ENCODE data around the gene TEX13A. TPM values are rescaled to one million over a fixed set of nuclear protein-coding genes. Genes with fewer than 3 reads are reported as not detected.

The TEX13A gene, protein sequence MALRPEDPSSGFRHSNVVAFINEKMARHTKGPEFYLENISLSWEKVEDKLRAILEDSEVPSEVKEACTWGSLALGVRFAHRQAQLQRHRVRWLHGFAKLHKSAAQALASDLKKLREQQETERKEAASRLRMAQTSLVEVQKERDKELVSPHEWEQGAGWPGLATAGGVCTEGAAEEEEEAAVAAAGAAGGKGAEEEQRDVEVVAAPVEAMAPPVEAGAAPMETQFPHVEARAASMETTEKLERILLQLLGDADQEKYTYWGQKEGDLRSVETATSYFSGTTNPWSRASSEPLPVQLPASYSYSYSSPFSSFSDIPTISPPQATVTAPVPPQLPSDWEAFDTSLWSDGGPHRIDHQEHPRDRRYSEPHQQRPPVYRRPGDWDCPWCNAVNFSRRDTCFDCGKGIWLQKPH
- polyA plus RNA-seq, result not detected in 3 replicates
- not detected for polyA plus RNA-seq (2011; ENCODE audit: low read depth)
- not detected in 2 replicates for polyA plus RNA-seq (2011; cell fraction: cytosol; rRNA removed)
- polyA plus RNA-seq (2011; cell fraction: nucleus; rRNA removed), result 0.11 TPM in 1 of 2 replicates, not detected in the other
- polyA plus RNA-seq (2012; ENCODE audit: low replicate concordance), result not detected in 2 replicates
- not detected in 3 replicates for polyA minus RNA-seq
- not detected for polyA minus RNA-seq (2011; cell fraction: cytosol; rRNA and poly(A)+ RNA removed)
- not detected in 2 replicates for polyA minus RNA-seq (2011; cell fraction: nucleus; rRNA and poly(A)+ RNA removed)

DNA sequence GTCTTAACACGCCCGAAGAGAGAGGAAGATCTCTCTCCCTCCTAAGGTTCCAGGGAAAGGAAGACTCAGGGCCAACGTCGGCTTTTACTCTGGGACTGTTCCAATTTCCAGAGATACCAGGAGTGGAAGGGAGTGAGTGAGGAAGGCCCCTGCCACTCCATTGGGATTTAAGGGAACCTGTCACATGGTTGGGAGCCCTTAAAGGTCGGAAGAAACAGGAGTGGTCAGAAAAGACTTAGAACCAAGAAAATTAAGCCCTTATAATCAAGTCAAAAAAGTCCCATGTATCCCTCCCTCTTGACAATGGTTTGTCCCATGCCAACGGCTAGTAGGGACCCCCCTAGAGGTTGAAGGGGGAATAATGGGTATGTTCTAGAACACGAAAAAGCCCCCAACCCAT, at the start of gene TEX13A:
TEX13A (minus strand) TSS at position 59 of the 400 bp plus-strand sequence. CDS start 297 bp downstream, outside the sequence.
- Histone ChIP-seq H2AFZ (ENCODE audit: control insufficient read depth, low read length) (no peak within 1 kb of the TSS), H3K79me2 (ENCODE audit: control insufficient read depth, insufficient read depth, low read length) (no peaks in the 10 kb centered on the region), H3K27ac (ENCODE audit: control insufficient read depth, insufficient read depth, low read length) (no peak within 1 kb of the TSS), H4K20me1 (ENCODE audit: control insufficient read depth, extremely low read depth, insufficient read depth, low read length) (no peaks in the 10 kb centered on the region), H3K4me3 (ENCODE audit: control insufficient read depth in 2 of 3, extremely low read depth in 1 of 3, insufficient read depth in 2 of 3, low read depth in 1 of 3, low read length in 3 of 3) (no peak within 1 kb of the TSS), H3K9me3 (ENCODE audit: control insufficient read depth, low read depth, low read length) (no peaks in the 10 kb centered on the region), H3K36me3 (ENCODE audit: control insufficient read depth in 2 of 2, extremely low read depth in 1 of 2, insufficient read depth in 2 of 2, low read length in 2 of 2) (no peaks in the 10 kb centered on the region), H3K4me1 (ENCODE audit: control insufficient read depth, extremely low read depth, insufficient read depth, low read length) (no peaks in the 10 kb centered on the region), H3K4me2 (ENCODE audit: control insufficient read depth, extremely low read depth, insufficient read depth, low read depth, low read length) (no peak within 1 kb of the TSS), H3K9ac (ENCODE audit: control insufficient read depth, extremely low read depth, insufficient read depth, low read length) (no peak within 1 kb of the TSS), H3K27me3 (ENCODE audit: control insufficient read depth, extremely low read depth, insufficient read depth, low read length) (no peaks in the 10 kb centered on the region), H3K9me1 (ENCODE audit: control insufficient read depth, extremely low read depth, insufficient read depth, low read length) (no peaks in the 10 kb centered on the region)
- no peak for FAIRE-seq
- dilution Hi-C loops (cut with MboI; ENCODE audit: extremely low pct_ligation_motif_present, low sequenced_read_pairs), result no loop called here
- no peak for DNase-seq (ENCODE audit: low read depth, low spot score)
- TF ChIP-seq, protein P1, sequence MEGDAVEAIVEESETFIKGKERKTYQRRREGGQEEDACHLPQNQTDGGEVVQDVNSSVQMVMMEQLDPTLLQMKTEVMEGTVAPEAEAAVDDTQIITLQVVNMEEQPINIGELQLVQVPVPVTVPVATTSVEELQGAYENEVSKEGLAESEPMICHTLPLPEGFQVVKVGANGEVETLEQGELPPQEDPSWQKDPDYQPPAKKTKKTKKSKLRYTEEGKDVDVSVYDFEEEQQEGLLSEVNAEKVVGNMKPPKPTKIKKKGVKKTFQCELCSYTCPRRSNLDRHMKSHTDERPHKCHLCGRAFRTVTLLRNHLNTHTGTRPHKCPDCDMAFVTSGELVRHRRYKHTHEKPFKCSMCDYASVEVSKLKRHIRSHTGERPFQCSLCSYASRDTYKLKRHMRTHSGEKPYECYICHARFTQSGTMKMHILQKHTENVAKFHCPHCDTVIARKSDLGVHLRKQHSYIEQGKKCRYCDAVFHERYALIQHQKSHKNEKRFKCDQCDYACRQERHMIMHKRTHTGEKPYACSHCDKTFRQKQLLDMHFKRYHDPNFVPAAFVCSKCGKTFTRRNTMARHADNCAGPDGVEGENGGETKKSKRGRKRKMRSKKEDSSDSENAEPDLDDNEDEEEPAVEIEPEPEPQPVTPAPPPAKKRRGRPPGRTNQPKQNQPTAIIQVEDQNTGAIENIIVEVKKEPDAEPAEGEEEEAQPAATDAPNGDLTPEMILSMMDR (optimal IDR thresholded peaks at IDR 0.05 in 1 of 3, IDR thresholded peaks at IDR 0.05 in 1 of 3, conservative IDR thresholded peaks at IDR 0.05 in 1 of 3; ENCODE audit: extremely low read depth in 1 of 3, insufficient read depth in 2 of 3, low read length in 3 of 3), result no peak
- TF ChIP-seq EZH2 (IDR thresholded peaks at IDR 0.05; ENCODE audit: low read length), result no peak

DNA sequence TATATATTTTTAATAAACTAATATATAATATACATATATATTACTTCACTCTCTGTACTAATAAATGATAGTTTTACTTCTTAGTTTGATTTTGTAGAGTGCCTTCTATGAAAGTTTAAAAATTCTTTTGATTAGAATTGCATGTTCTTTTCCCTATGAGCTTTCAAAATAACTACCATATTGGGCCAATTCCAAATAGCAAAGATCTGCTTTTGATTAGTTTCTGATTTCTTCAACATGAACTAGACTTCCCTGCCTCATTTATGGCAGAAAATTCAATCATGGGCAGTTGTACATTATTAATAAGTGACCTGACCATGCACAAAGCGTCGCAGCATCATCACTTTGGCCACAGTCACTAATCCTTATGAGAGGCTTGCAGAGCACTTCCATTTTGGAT, 48.9 kb upstream of the TEX13A start:
- H3K4me3 ChIP-seq (ENCODE audit: control insufficient read depth in 2 of 3, extremely low read depth in 1 of 3, insufficient read depth in 2 of 3, low read depth in 1 of 3, low read length in 3 of 3), result no peak overlapping the region
- no peak overlapping the region for H2AFZ ChIP-seq (ENCODE audit: control insufficient read depth, low read length)
- H3K9ac ChIP-seq (ENCODE audit: control insufficient read depth, extremely low read depth, insufficient read depth, low read length), result no peak overlapping the region
- no peaks in the 10 kb centered on the region for H3K36me3 ChIP-seq (ENCODE audit: control insufficient read depth in 2 of 2, extremely low read depth in 1 of 2, insufficient read depth in 2 of 2, low read length in 2 of 2)
- DNase-seq (ENCODE audit: low read depth, low spot score), result no peak
- no peak overlapping the region for H3K4me2 ChIP-seq (ENCODE audit: control insufficient read depth, extremely low read depth, insufficient read depth, low read depth, low read length)
- H3K27ac ChIP-seq (ENCODE audit: control insufficient read depth, insufficient read depth, low read length), result no peak overlapping the region
- H3K27me3 ChIP-seq (ENCODE audit: control insufficient read depth, extremely low read depth, insufficient read depth, low read length), result no peaks in the 10 kb centered on the region
- FAIRE-seq, result no peak
- H4K20me1 ChIP-seq (ENCODE audit: control insufficient read depth, extremely low read depth, insufficient read depth, low read length), result no peaks in the 10 kb centered on the region
- no peaks in the 10 kb centered on the region for H3K79me2 ChIP-seq (ENCODE audit: control insufficient read depth, insufficient read depth, low read length)
- no peaks in the 10 kb centered on the region for H3K9me3 ChIP-seq (ENCODE audit: control insufficient read depth, low read depth, low read length)
- no peak for TF ChIP-seq EZH2 (IDR thresholded peaks at IDR 0.05; ENCODE audit: low read length)
- TF ChIP-seq, protein P1 (optimal IDR thresholded peaks at IDR 0.05 in 1 of 3, IDR thresholded peaks at IDR 0.05 in 1 of 3, conservative IDR thresholded peaks at IDR 0.05 in 1 of 3; ENCODE audit: extremely low read depth in 1 of 3, insufficient read depth in 2 of 3, low read length in 3 of 3), result no peak
- dilution Hi-C loops (cut with MboI; ENCODE audit: extremely low pct_ligation_motif_present, low sequenced_read_pairs), result no loop called here
- no peaks in the 10 kb centered on the region for H3K4me1 ChIP-seq (ENCODE audit: control insufficient read depth, extremely low read depth, insufficient read depth, low read length)
- no peaks in the 10 kb centered on the region for H3K9me1 ChIP-seq (ENCODE audit: control insufficient read depth, extremely low read depth, insufficient read depth, low read length)
